Left lobe of liver (tissue), 2 donors: ENCODE measurements around the gene GSK3B. TPM values are rescaled to one million over a fixed set of nuclear protein-coding genes. Genes with fewer than 3 reads are reported as not detected.
"Not testable (repeated sequence)": the region's sequence is repeated elsewhere in the genome, so short reads cannot be mapped to it uniquely, and the experiment has no call there.

Experiments used
- ATAC-seq: fragments of 200-7000 bp; cut with Tn5 transposase; one replicate; pipeline ENCODE4 v1.9.1; 2020; ENCODE audit warnings: mild to moderate bottlenecking, moderate library complexity
- DNase-seq: peaks from one replicate; pipeline ENCODE4 v3.0.0-alpha.2; 2020; ENCODE audit warnings: low spot score
- total RNA-seq: library from RNA; stranded (reverse); gene quantifications from one replicate; pipeline ENCODE4 v1.2.1, GENCODE V29; 2021
- donor health status: DM: no; HTN: no; CAD: no; lungs with moderate emphysema.
- donor health status: DM: no; HTN: yes; CAD: no.

GSK3B gene
- total RNA-seq, 1 donor from 2014 or later: 12.7 TPM

DNA sequence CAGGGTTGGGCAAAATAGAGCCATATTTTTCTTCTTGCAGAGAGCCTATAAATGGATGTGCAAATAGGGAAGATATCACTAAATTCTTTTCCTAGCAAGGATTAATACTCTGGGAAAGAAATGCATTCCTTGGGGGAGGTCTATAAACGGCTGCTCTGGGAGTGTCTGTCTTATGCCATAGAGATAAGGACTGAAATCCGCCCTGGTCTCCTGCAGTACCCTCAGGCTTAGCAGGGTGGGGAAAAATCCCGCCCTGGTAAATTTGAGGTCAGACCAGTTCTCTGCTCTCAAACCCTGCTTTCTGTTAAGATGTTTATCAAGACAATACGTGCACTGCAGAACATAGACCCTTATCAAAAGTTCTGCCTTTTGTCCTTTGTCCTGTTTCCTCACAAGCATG is 205.6 kb downstream of the GSK3B start:
- not testable (repeated sequence) for ATAC-seq, DNase-seq

DNA sequence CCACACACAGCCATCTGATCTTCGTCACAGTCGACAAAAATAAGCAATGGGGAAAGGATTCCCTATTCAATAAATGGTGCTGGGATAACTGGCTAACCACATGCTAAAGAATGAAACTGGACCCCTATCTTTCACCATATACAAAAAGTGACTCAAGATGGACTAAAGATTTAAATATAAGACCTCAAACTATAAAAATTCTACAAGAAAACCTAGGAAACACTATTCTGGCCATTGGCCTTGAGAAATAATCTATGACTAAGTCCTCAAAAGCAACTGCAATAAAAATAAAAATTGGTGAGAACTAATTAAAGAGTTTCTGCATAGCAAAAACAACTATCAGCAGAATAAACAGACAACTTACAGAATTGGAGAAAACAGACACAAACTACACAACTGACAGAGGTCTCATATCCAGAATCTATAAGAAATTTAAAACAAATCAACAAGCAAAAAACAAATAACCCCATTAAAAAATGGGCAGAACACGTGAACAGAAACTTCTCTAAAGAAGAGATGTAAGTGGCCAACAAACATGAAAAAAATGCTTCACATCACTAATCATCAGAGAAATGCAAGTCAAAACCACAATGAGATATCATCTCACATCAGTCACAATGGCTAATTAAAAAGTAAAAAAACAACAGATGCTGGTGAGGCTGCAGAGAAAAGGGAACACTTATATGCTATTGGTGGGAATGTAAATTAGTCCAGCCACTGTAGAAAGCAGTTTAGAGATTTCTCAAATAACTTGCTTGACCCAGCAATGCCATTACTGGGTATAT is 208.3 kb downstream of the GSK3B start:
- DNase-seq (no peak), ATAC-seq (no peak)

DNA sequence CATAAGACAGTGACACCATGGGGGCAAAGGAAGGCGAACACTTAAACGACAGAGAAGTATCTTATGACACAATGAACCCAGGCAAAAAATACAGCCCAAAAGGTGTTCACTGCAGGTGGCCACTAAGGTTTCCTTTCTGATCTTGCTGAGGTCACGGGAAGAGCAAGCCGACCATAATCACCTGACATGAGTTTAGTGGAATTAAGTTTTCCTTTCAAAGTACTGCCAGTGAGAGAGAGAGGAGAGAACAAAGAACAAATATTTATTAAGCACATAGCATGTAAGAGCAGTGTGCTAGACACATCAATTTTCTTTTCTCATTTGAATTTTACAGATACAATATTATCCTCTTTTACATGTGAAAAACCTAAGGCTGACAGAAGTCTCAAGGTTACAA is 210.1 kb downstream of the GSK3B start:
- ATAC-seq: peak; percentile 79
- no peak for DNase-seq

DNA sequence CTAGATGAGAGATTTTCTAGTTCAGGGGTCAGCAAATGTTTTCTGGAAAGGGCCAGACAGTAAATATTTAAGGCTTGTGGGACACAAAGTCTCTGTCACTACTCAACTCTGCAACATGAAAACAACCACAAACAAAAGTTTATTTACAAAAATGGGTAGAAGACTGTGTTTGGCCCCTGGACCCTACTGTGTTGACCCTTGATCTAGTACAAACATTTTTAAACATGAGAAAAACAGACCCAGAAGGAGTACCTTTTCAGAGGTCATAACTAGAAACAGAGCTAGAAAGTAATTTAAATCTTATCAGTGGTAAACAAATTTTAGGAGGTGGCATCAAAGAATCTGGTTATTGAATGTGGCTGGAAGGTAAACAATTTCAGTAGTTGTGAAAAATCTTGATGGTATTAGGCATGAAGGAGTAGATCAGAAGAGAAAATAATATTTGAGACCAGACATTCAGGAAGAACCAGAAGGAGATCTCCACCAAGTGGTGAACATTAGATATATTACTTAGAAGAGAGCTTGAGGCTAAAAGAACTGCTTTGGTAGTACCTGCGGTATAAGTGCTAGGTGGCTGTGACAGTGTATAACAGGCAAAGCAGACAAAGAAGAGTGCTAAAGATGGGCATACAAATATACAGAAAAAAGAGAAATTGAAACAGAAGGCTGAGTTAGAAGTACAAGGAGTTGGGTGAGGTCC is 210.6 kb downstream of the GSK3B start:
- DNase-seq: no peak

DNA sequence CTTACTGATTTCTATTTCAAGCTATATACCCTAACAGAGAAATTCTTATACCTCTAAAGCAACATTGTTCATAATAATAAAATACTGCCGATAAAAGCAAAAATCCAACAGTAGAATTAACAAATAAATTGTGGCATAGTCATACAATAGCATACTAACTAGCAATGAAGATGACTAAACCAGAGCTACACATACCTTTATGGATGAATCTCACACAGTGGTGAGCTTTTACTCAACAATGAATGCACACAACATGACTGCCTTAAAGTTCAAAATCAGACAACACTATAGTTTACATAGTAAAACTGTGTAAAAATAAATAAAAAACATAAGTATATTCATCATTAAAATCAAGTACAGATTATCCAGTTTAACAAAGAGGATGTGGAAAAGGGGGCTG is 213.3 kb downstream of the GSK3B start:
- no peak for DNase-seq
- no peak for ATAC-seq

More for the DNA sequence above, 210.6 kb downstream of the GSK3B start:
- ATAC-seq: peak; percentile 85

DNA sequence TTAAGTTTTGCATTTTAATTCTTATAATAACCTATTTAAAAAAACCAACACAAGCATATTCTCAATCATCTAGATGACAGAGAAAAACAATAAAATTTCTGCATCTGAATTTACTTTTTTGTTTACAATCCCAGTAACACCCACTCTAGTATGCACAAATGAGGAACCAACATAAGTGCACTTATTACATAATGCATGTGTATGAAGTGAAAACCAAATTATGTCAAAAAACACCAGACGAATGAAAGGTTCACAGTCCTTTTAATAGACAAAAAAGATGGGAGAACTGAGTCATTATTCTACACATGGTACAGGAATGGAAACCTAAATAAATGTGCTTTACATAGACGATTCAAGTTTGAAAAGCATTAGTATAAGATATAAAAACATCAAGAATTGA is 220.6 kb downstream of the GSK3B start:
- no peak for ATAC-seq
- no peak for DNase-seq

DNA sequence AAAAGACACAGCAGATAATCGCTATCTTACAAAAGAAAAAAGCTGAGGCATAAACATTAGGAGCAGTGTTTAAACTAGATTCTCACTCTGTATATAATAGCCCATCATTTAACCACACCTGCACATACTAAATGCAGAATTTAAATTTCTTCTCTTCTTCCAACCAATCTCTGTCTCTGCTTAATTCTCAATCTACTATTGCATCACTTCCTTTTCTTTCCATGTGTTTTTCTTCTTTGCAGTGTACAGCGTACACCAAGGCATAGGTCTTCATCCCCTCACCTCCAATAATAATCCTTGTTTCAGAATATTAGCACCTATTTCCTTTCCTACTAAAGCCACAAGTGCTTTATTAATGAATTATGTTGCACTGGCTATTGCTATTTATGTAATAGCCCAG is 221.5 kb downstream of the GSK3B start:
- ATAC-seq: no peak
- no peak for DNase-seq

DNA sequence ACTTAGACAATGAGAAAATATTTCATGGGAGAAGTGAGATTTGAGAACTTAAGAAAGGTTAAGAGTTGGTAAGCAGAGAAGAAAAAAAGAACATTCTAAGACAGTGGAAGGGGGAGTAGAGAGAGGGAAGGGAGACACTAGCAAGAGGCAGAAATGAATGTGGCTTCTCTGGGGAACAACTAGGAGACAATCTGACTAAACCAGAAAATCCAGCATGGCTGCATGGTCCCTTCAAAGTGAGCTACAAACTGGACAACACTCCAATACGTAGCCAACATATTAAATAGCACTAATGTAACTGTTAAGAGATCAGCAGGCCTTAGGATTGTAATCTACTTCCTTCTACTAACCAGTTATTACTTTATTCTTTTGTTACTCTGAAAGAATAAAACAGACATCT is 222.7 kb downstream of the GSK3B start:
- DNase-seq (no peak), ATAC-seq (no peak)

DNA sequence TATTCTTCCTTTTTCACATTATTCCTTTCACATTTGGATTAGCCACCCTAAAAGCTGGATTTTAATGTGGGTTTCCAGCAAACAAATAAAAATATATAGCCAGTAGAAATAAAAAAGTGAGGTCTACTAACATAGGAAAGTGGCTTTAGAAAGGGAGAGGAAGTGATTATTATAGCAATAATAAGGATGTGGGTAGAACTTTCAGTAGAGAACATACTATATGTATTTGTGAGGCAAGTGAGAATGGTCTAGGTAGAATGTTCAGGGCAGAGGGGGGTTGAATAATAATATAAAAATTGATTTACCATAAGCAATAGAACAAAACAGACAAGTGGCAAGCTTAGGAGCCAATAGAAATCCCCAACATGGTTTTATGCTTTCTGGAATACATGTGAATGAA is 223.7 kb downstream of the GSK3B start:
- DNase-seq (no peak), ATAC-seq (no peak)

DNA sequence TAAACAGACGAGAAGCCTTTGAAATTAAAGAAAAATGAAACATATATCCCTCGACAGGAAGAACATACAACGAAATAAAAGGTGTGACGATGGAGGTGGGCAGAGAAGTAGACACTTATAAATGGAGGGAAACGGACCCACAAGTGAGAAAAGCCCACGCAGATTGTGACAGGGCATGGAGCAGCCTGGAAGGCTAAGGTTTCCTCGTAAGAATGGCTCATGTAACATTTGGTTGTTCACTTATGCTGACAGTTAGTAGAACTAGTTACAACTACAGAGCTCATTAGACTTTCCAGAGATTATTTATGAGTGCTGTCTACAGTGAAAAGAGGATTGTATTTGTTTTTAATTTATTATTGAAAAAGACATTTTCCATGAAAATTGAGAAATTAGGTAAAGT is 229.8 kb downstream of the GSK3B start:
- no peak for DNase-seq
- ATAC-seq: no peak

DNA sequence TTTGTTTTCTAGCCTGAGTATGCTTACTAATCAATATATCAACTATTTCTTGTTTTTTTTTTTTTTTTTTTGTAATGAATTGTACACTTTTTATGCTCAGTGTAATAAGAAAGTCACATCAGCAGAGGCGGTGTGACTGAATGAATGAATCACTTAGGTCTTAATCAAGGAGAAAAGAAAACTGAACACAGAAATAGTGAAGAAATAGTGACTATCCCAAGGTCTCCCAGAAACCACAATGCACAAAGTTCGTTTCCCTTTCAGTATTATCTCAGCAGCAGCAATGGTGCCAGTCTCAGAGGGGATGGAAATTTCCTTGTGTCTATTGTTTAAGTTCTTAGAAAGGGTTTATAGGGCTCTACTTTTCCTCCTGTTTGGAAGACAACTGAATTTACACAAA is 231.6 kb downstream of the GSK3B start:
- DNase-seq: no peak
- no peak for ATAC-seq

DNA sequence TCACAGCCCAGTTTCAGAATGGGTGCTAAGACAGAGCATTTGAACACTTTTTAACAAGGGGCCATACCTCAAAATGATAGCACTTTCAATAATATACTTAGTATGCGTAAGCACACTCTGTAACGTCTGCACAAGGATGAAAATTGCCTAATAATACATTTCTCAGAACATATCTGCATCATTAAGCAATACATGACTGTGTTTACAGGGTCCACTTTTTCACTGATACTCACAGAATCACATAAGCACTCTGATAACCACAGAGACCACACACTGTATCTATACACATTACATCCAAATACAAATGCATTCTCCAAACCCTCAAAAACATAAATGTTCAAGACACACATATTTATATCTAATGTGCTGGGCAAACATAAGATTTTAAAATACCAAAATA is 232.6 kb downstream of the GSK3B start:
- DNase-seq (no peak), ATAC-seq (no peak)

DNA sequence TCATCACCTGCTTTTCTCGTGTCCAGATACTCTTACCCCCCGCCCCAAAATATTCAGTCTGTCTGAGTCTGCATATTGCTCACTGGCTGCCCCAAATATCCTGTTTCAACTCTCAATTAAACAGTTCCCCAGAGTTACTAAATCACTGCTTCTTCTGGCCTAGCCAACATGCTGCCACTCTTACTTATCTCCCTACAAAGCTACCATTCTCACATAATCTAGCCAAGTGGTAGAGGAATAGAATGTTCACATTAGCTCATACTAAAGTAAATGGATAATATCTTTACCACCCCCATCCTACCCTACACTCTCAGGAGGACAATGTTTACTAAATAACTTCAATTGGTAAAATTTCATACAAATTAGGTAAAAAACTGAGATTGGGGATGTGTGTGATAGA is 234.5 kb downstream of the GSK3B start:
- DNase-seq (no peak), ATAC-seq (no peak)

DNA sequence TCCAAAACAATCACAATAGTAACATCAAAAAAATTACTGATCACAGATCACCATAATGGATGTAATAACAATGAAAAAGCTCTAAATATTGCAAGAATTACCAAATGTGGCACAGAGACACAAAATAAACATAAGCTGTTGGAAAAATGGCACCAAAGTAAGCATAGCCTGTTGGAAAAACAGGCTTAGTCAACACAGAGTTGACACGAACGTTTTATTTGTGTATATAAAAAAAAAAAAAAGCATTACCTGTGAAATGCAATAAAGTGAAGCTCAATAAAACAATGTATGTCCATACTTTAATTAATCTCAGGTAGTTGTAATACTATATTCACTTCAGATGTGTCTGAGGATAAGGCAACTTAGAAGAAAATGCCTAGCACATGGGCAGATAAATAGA is 235.3 kb downstream of the GSK3B start:
- ATAC-seq: no peak
- no peak for DNase-seq

DNA sequence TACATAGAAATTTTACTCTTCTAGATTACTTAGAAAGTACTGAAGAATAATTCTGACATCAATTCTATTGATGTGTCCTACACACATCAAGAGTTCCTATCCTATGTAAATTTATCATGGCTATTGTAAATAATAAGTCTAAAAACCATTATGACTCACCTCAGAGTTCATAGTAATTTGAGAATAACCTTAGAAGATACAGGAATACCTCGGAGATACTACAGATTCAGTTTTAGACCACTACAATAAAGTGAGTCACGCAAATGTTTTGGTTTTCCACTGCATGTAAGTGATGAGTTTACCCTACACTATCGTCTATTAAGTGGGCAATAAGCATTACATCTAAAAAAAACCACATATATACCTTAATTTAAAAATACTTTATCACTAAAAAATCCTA is 237.6 kb downstream of the GSK3B start:
- ATAC-seq (no peak), DNase-seq (no peak)

DNA sequence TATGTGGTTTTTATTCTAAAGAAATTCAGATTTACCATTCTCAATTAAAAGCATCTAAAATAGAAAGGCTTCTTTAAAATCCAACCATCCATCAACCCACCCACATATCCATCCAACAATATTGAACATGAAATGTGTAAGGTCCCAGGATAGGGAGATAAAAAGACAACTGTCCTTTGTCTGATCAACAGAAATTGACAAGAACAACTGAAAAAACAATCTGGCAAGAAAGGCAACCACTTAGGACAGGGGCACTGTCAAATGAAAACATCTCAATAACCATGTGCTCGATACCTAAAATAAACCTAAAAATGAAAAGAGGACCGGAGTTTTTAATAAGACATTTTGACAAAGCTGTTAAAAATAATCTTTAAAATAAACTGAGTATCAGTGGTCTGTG is 245.1 kb downstream of the GSK3B start:
- ATAC-seq: no peak
- DNase-seq: no peak

DNA sequence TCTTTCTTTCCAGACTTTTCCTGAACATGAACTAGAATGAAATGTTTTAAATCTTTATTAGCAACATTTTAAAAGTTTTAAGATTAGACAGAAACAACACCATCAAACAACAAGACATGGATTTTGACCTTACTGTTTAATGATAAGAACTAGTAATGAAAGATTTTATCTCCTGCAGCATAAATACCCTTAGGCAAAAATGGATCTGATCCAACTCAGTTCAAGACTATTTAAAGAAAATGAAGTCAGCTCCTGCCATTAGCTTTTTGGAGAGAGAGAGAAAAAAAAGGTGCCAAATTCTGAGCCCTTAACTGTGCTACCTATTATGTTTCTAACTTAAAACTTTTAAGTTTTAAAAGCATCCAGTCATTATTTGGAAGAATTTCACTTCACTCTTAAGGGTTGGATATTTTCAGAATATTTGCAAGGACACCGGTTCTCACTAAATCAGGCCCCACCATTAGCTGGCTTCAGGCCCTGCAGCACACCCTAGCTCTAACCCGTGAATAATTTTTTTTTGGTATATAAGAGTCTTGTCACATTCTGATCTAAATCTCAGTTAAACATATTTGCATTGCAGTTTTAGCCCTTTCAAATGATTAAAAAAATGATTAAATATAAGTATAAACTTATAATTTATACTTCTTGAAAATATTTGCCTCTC is 252.3 kb downstream of the GSK3B start:
- no peak for ATAC-seq
- DNase-seq: no peak

DNA sequence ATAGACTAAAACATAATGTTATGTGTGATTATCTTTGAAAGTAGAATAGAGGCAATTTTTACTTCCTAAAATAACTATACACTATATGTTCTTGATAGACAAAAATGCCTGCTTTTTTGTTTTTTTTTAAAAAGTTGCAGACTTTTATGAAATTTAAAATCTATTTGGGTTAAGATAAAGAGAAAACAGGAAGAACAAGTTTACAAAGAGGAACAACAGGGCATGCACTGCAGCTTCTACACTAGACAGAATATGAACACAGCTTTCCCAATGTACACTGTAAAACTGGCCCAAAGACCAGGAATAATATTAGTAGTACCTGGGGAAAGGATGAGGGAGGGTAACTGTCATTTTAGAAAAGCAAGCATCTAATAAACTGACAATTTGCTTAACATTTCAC is 258.7 kb downstream of the GSK3B start:
- DNase-seq (no peak), ATAC-seq (no peak)

DNA sequence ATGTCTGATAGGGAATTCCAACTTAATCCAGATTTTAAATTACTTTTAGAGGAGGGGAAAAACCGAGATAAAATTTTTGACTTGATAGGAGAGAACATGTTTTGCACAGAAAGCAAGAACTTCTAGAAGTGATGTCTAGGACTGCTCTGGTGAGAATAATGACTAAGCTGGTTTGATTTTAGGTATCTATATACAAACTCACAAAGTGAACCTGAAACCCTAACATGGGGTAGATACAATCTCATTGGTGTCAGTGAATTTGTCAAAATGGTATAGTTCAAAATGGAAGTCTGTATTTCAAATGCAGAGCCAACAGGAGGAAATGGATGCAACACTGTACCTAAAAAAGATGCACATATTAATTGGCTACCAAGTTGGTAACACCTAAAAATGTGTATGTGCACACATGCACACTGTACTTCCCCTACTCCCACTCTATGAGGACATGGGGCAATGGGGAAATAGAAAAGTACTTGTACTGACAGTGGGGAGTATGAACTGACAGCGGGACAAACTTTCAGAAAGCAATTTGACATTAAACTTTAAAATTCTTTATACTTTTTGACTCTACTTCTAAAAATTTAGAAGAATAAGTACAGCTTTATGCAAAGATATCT is 259.4 kb downstream of the GSK3B start:
- ATAC-seq: no peak

DNA sequence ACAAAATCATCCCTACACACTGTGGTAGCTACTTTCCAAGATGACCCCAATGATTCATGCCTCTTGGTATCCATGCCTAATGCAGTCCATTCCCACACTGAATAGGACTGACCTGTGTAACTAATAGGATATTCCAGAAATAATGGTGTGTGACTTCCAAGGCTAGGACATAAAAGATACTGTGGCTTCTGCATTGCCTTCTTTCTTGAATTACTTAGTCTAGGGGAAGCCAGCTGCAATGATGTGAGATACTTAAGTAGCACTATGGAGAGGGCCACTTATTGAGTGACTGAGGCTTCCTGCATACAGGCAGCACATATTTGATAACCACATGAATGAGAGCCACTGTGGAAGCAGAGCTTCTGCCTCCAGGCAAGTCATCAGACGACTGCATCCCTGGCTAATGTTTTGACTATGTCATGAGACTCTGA is 262.3 kb downstream of the GSK3B start:
- ATAC-seq: peak; percentile 15
- no peak for DNase-seq

More for the DNA sequence above, 259.4 kb downstream of the GSK3B start:
- DNase-seq: no peak

DNA sequence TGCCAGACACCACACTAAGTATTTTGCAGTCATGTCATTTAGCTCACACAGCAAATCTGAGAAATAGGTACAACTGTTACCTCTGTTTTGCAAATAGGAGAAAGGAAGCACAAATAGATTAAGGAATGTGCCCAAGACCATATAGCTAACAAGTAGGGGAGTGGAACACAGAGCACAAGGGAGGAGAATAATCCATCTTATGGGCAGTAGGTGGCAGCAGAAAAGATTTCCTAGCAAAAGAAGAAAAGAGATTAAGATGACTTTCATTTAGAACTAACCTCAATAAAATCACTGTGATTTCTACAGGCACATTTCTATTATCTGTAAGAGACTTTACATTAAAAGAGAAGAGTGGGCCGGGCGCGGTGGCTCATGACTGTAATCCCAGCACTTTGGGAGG is 263.2 kb downstream of the GSK3B start:
- no peak for DNase-seq
- peak; percentile 49 for ATAC-seq

DNA sequence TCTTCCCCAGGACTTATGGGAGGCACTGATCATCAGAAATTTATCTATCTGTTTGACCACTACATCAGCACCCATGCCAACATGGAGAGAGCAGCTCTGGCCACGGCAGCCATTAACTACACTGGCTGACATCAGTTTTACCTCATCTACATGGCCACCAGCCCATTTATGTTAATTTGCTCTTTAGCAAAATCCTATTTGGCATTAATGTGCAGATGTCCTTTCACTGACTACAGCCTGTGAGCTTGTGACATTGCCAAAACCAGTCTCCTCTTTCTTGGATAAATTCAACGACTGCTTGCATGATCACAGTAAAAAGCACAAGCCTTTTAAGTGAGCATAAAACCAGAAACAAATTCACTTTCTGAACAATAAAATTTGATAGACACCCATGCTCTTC is 264.8 kb downstream of the GSK3B start:
- DNase-seq (no peak), ATAC-seq (no peak)
